Loucy (cell line): ENCODE data around the gene PPIE.

Source experiments
- EZH2phosphoT487 ChIP-seq: fragments of 200-600 bp; IDR thresholded peaks from 2 replicates; pipeline ENCODE4 v1.6.1; 2018; ENCODE audit warnings: antibody characterized with exemption, mild to moderate bottlenecking, moderate library complexity, borderline replicate concordance
- TF ChIP-seq, protein P1 (sequence below): fragments of 200-600 bp; sonication (generic); conservative IDR thresholded peaks from 2 replicates; pipeline ENCODE4 v1.5.1; 2014; ENCODE audit warnings: mild to moderate bottlenecking, antibody characterized with exemption, low read length

DNA sequence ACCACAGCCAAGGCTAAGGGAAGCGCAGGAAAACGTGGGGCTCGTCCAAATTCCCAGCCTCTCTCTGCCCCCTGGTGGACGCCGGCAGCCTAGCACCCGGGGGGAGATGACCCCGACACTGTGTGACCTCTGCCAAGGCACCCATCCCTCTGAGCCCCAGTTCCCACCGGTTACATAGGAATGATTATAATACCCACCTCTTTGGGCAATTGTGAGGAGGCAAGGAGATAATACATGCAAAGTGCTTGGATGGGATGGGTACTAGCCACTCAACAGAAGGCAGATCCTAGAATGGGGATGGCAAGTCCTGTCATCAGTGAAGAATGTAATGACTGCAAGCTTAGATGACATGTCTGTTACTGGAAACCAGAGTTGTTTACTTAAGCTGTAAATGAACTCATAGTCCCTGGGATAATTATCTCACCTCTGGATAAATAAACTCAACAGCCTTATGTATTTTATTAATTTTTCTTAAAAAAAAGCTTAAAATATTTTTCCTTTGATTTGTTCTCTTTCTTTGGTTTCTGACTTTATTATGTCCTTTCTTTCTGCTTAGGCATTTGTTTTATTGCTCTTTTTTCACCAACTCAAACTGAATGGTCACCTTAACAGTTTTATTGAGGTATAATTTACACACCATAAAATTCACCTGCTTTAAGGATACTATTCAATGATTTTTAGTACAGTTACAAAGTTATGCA, 61.2 kb downstream of the PPIE start:
- TF ChIP-seq, protein P1, sequence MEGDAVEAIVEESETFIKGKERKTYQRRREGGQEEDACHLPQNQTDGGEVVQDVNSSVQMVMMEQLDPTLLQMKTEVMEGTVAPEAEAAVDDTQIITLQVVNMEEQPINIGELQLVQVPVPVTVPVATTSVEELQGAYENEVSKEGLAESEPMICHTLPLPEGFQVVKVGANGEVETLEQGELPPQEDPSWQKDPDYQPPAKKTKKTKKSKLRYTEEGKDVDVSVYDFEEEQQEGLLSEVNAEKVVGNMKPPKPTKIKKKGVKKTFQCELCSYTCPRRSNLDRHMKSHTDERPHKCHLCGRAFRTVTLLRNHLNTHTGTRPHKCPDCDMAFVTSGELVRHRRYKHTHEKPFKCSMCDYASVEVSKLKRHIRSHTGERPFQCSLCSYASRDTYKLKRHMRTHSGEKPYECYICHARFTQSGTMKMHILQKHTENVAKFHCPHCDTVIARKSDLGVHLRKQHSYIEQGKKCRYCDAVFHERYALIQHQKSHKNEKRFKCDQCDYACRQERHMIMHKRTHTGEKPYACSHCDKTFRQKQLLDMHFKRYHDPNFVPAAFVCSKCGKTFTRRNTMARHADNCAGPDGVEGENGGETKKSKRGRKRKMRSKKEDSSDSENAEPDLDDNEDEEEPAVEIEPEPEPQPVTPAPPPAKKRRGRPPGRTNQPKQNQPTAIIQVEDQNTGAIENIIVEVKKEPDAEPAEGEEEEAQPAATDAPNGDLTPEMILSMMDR, result peak; percentile 75
- no peak for TF ChIP-seq EZH2phosphoT487
